Esophagus muscularis mucosa (tissue), 4 donors: ENCODE data around the gene ZBTB48.

Source experiments
- CTCF ChIP-seq, 3 experiments: fragments of 200-600 bp in 2 of 3; fragments of 450-650 bp in 1 of 3; sonication (generic) in 2 of 3; IDR thresholded peaks; one replicate each; pipeline ENCODE4 v1.5.1; 2017 to 2019; ENCODE audit warnings: antibody characterized with exemption in 3 of 3, mild to moderate bottlenecking in 2 of 3, moderate library complexity in 1 of 3
- EP300 ChIP-seq: sonication (generic); formaldehyde crosslinking; IDR thresholded peaks from one replicate; pipeline ENCODE4 v1.6.1; 2017; ENCODE audit warnings: antibody characterized with exemption
- POLR2A ChIP-seq: fragments of 450-650 bp; IDR thresholded peaks from one replicate; pipeline ENCODE4 v1.6.1; 2017; ENCODE audit warnings: antibody characterized with exemption, moderate library complexity, mild to moderate bottlenecking, low read depth
- POLR2AphosphoS5 ChIP-seq, 2 donors: sonication (generic); formaldehyde crosslinking; IDR thresholded peaks; one replicate each; pipeline ENCODE4 v1.6.1; 2017; ENCODE audit warnings: antibody characterized with exemption in 2 of 2

GRCh38 chr1:6627031-6627430 is 47.2 kb downstream of the ZBTB48 start:
- no peak for TF ChIP-seq EP300
- TF ChIP-seq CTCF (IDR thresholded peaks at IDR 0.05) = no peak
- TF ChIP-seq POLR2AphosphoS5 (IDR thresholded peaks at IDR 0.05) = no peak
- TF ChIP-seq POLR2A = no peak
